Ascending aorta (tissue), 2 donors: Measurements from ENCODE around the gene TMEM176B. TPM values are rescaled to one million over a fixed set of nuclear protein-coding genes. Genes with fewer than 3 reads are reported as not detected.

Experiments
- DNase-seq, 2 donors: peaks; one replicate each; pipeline ENCODE4 v3.0.0-alpha.2; 2019; ENCODE audit warnings: low spot score in 2 of 2
- H3K27ac ChIP-seq, 2 donors: fragments of 200-600 bp; sonication (generic); one replicate each; pipeline ENCODE4 v1.5.1; 2016 to 2017; ENCODE audit warnings: mild to moderate bottlenecking in 1 of 2
- H3K27me3 ChIP-seq: fragments of 200-600 bp; sonication (generic); one replicate; pipeline ENCODE4 v1.5.1; 2017
- H3K36me3 ChIP-seq, 2 donors: fragments of 200-600 bp; sonication (generic); one replicate each; pipeline ENCODE4 v1.5.1; 2016
- H3K4me1 ChIP-seq, 2 donors: fragments of 200-600 bp; sonication (generic); one replicate each; pipeline ENCODE4 v1.5.1; 2016 to 2017; ENCODE audit warnings: mild to moderate bottlenecking in 1 of 2
- H3K4me3 ChIP-seq, 2 donors: fragments of 200-600 bp; sonication (generic); one replicate each; pipeline ENCODE4 v1.5.1; 2016 to 2017; ENCODE audit warnings: mild to moderate bottlenecking in 1 of 2
- H3K9me3 ChIP-seq, 2 donors: fragments of 200-600 bp; sonication (generic); one replicate each; pipeline ENCODE4 v1.5.1; 2016
- intact Hi-C: fragments of 100-400 bp; cut with DNase I; formaldehyde crosslinking; loops from one replicate; pipeline ENCODE4 v1.15.1; 2023
- total RNA-seq: library from RNA; depleted of rRNA; stranded (reverse); fragments of >200 nt; gene quantifications from one replicate; pipeline ENCODE4 v1.1.0, GENCODE V29; 2016
- TF ChIP-seq, protein P1 (sequence below), 3 experiments: fragments of 200-600 bp in 2 of 3; fragments of 450-650 bp in 1 of 3; sonication (generic) in 2 of 3; IDR thresholded peaks; one replicate each; pipeline ENCODE4 v1.5.1; 2016 to 2019; ENCODE audit warnings: antibody characterized with exemption in 3 of 3, mild to moderate bottlenecking in 1 of 3, moderate library complexity in 1 of 3

The TMEM176B gene
- total RNA-seq, 1 donor from 2014 or later, result 42.5 TPM

DNA sequence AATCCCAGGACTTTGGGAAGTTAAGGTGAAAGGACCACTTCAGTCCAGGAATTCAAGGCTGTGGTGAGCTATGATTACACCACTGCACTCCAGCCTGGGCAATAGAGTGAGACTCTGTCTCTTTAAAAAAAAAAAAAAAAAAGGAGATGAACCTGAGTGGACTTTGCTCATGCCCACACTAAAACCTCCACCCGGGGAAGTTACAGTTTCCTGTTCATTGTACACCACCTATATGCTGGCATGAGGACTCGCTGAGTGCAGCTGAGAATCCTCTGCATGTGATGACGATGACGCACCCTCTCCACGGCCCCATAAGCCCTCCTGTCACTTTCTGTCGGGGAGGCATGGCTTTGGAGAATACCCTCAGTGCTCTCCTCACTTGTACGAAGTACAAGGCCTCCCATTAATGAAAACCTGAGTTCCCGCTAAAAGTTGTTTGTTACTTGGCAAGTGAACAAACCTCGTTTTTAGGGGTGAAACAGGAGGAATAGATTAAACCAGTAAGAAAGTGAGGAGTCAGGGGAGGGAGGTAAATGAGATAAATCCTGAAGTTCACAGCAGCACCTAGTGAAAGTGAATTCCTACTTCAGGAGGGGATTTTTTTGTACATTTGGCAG lies 15.9 kb downstream of the TMEM176B start:
- intact Hi-C loops, result no loop called here
- H3K27me3 ChIP-seq, result no peaks in the 10 kb centered on the region
- TF ChIP-seq, protein P1, sequence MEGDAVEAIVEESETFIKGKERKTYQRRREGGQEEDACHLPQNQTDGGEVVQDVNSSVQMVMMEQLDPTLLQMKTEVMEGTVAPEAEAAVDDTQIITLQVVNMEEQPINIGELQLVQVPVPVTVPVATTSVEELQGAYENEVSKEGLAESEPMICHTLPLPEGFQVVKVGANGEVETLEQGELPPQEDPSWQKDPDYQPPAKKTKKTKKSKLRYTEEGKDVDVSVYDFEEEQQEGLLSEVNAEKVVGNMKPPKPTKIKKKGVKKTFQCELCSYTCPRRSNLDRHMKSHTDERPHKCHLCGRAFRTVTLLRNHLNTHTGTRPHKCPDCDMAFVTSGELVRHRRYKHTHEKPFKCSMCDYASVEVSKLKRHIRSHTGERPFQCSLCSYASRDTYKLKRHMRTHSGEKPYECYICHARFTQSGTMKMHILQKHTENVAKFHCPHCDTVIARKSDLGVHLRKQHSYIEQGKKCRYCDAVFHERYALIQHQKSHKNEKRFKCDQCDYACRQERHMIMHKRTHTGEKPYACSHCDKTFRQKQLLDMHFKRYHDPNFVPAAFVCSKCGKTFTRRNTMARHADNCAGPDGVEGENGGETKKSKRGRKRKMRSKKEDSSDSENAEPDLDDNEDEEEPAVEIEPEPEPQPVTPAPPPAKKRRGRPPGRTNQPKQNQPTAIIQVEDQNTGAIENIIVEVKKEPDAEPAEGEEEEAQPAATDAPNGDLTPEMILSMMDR (IDR thresholded peaks at IDR 0.05), result no peak
- no peak for DNase-seq
- no peak overlapping the region for H3K4me3 ChIP-seq
- no peak overlapping the region for H3K27ac ChIP-seq
- H3K36me3 ChIP-seq, result no peaks in the 10 kb centered on the region
- H3K9me3 ChIP-seq, result no peaks in the 10 kb centered on the region
- no peaks in the 10 kb centered on the region for H3K4me1 ChIP-seq

DNA sequence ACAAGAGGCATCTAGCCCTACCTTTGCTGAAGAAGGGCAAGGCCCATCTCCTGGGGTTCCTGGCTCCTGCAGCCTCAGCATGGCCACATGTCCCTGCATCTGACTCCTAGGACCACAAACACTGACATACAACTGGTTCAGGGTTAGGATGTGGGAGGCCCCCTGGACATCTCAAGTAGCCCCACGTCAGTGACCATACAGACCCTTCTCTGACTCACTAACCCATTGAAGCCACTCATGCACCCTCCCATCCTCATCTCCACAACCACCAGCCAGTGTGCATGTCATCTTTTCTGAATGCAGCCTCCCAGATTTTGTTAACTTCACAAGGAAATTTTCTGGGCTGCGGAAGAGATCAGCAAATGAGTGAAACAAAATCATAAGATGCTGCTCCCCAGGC lies 18.2 kb downstream of the TMEM176B start:
- H3K27ac ChIP-seq, result no peak overlapping the region
- H3K4me1 ChIP-seq, result no peaks in the 10 kb centered on the region
- H3K4me3 ChIP-seq, result no peak overlapping the region
- no peaks in the 10 kb centered on the region for H3K9me3 ChIP-seq
- intact Hi-C loops, result no loop called here
- H3K36me3 ChIP-seq, result no peaks in the 10 kb centered on the region
- DNase-seq, result no peak
- TF ChIP-seq, protein P1 (IDR thresholded peaks at IDR 0.05), result no peak
- H3K27me3 ChIP-seq, result no peaks in the 10 kb centered on the region

DNA sequence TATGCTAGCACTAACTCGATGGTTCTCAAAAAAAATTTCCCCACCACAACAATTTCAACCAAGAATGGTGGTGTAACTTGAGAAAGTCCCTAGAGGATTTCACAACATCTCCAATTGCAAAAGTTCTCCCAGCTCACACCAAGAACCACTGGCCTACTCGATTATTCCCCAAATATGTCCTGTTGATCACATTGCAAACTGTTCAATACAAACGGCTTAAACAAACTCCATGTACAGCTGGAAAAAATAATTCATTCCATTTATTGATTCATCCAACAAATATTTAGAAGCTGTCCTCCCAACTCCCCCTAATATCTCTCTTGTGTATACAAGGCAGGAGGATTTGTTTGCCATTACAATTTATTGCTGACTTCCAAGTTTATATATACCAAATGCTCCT lies 19.1 kb downstream of the TMEM176B start:
- Histone ChIP-seq H3K27me3 (no peaks in the 10 kb centered on the region), H3K4me1 (no peaks in the 10 kb centered on the region), H3K36me3 (no peaks in the 10 kb centered on the region), H3K4me3 (no peak overlapping the region), H3K9me3 (no peaks in the 10 kb centered on the region), H3K27ac (no peak overlapping the region)
- DNase-seq, result no peak
- intact Hi-C loops, result no loop called here
- TF ChIP-seq, protein P1 (IDR thresholded peaks at IDR 0.05), result no peak

DNA sequence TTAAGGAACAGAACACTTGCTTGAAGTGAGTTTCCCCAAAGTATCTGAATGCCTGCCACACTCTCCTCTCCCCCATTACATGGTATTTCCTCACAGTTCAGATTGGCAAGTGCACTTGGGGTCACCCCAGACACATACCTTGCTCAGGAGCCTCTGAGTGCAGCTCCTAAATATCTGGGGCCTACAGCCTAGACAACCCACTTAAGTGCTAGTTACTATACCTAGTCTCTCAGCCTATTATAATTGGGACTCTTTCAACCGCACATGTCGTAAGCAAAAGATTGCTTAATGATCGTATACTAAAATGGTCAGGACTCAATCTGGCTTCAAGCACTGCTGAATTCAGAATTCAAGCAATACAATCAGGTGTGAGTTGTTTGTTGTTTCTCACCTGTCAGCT lies 19.9 kb downstream of the TMEM176B start:
- intact Hi-C loops, result no loop called here

DNA sequence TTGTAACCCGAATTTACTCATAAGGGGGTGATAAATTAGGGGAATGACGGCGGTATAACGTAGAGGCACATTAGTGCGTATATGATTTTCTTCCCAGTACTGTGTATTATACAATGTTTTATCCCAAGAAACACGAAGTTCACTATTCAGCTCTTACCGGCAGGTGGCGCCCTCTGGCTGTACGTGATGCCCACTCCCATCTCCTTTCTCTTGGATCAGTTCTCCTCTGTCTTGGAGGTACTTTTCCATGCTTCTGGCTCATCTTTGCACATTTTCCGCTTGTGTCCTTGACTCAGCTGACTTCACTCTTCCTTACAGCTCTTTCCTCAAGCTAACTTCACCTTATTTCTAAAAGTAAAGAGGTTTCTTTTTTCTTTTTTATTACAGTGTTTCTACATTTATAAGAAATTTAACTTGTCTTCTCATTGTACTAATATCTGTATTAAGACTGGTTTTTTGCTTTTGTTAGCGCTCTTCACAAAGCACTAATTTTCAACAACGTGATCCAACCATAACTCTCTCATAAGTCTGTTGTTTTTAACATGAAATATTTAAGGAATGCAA lies 21.3 kb downstream of the TMEM176B start:
- Histone ChIP-seq H3K4me3 (no peak overlapping the region), H3K27me3 (no peaks in the 10 kb centered on the region), H3K27ac (no peak overlapping the region), H3K4me1 (no peaks in the 10 kb centered on the region), H3K36me3 (no peaks in the 10 kb centered on the region), H3K9me3 (no peaks in the 10 kb centered on the region)
- TF ChIP-seq, protein P1 (IDR thresholded peaks at IDR 0.05), result peak; percentile 47 to 57 (median 48)
- intact Hi-C loops, result no loop called here
- DNase-seq, result peak in 1 of 2 donors; percentile 77

More for the DNA sequence above, 19.9 kb downstream of the TMEM176B start:
- no peaks in the 10 kb centered on the region for H3K9me3 ChIP-seq
- H3K27ac ChIP-seq, result no peak overlapping the region
- H3K4me1 ChIP-seq, result no peaks in the 10 kb centered on the region
- no peaks in the 10 kb centered on the region for H3K27me3 ChIP-seq
- no peak for DNase-seq
- TF ChIP-seq, protein P1 (IDR thresholded peaks at IDR 0.05), result no peak
- no peaks in the 10 kb centered on the region for H3K36me3 ChIP-seq
- H3K4me3 ChIP-seq, result no peak overlapping the region
